ENCODE data around the gene P3H3.

P3H3 gene

GRCh38 chr12:6823182-6824084 lies 4.8 kb upstream of the P3H3 start:
- Histone ChIP-seq H3K27ac (no peak overlapping the region), H3K4me3 (ENCODE audit: low read depth, low read length) (no peak overlapping the region), H3K9me3 (ENCODE audit: severe bottlenecking) (no peaks in the 10 kb centered on the region), H3K27me3 (ENCODE audit: insufficient read depth, low read depth, severe bottlenecking) (no peaks in the 10 kb centered on the region), H3K36me3 (peaks cover 22% of the 10 kb centered on the region)
- TF ChIP-seq CTCF (IDR thresholded peaks at IDR 0.05; ENCODE audit: low read depth, low read length), result no peak
- DNase-seq, result peak; percentile 36

- H3K36me3 ChIP-seq, result peaks cover 28% of the 10 kb centered on the region
- DNase-seq, result no peak
- no peaks in the 10 kb centered on the region for H3K9me3 ChIP-seq (ENCODE audit: severe bottlenecking)
- no peaks in the 10 kb centered on the region for H3K27me3 ChIP-seq (ENCODE audit: insufficient read depth, low read depth, severe bottlenecking)
- TF ChIP-seq CTCF (IDR thresholded peaks at IDR 0.05; ENCODE audit: low read depth, low read length), result no peak
- H3K4me3 ChIP-seq (ENCODE audit: low read depth, low read length), result no peak overlapping the region
- no peak overlapping the region for H3K27ac ChIP-seq
Observed at GRCh38 chr12:6824085-6824775, 4.0 kb upstream of the P3H3 start.

- no peak for TF ChIP-seq CTCF (IDR thresholded peaks at IDR 0.05; ENCODE audit: low read depth, low read length)
- DNase-seq, result no peak
- Histone ChIP-seq H3K27ac (peak overlapping the region; percentile 25), H3K36me3 (peaks cover 29% of the 10 kb centered on the region), H3K9me3 (ENCODE audit: severe bottlenecking) (no peaks in the 10 kb centered on the region), H3K27me3 (ENCODE audit: insufficient read depth, low read depth, severe bottlenecking) (no peaks in the 10 kb centered on the region), H3K4me3 (ENCODE audit: low read depth, low read length) (no peak overlapping the region)
Observed at GRCh38 chr12:6824901-6825381, 3.3 kb upstream of the P3H3 start.

GRCh38 chr12:6825398-6826124 lies 2.6 kb upstream of the P3H3 start:
- peaks cover 34% of the 10 kb centered on the region for H3K36me3 ChIP-seq
- no peaks in the 10 kb centered on the region for H3K27me3 ChIP-seq (ENCODE audit: insufficient read depth, low read depth, severe bottlenecking)
- peak; percentile 93 for DNase-seq
- H3K4me3 ChIP-seq (ENCODE audit: low read depth, low read length), result no peak overlapping the region
- H3K27ac ChIP-seq, result peak overlapping the region; percentile 25
- peak; percentile 93 for TF ChIP-seq CTCF (IDR thresholded peaks at IDR 0.05; ENCODE audit: low read depth, low read length)
- H3K9me3 ChIP-seq (ENCODE audit: severe bottlenecking), result no peaks in the 10 kb centered on the region

- peak overlapping the region; percentile 64 for H3K27ac ChIP-seq
- no peaks in the 10 kb centered on the region for H3K9me3 ChIP-seq (ENCODE audit: severe bottlenecking)
- DNase-seq, result no peak
- peaks cover 40% of the 10 kb centered on the region for H3K36me3 ChIP-seq
- H3K4me3 ChIP-seq (ENCODE audit: low read depth, low read length), result no peak overlapping the region
- no peak for TF ChIP-seq CTCF (IDR thresholded peaks at IDR 0.05; ENCODE audit: low read depth, low read length)
- H3K27me3 ChIP-seq (ENCODE audit: insufficient read depth, low read depth, severe bottlenecking), result no peaks in the 10 kb centered on the region
Observed at GRCh38 chr12:6826125-6826733, 2.0 kb upstream of the P3H3 start.
